ENCODE data around the gene EPDR1. TPM values are rescaled to one million over a fixed set of nuclear protein-coding genes. Genes with fewer than 3 reads are reported as not detected.

The EPDR1 gene
- total RNA-seq, 6 experiments from 2014 or later: 4.1 to 34.1 (median 13.2) TPM

GRCh38 chr7:37899712-37900247 is 20.7 kb upstream of the EPDR1 start:
- Histone ChIP-seq H3K9me3 (no peaks in the 10 kb centered on the region), H3K27ac (no peak overlapping the region), H3K4me1 (peaks cover 0 to 15% (median 7%) of the 10 kb centered on the region in 4 donors), H3K27me3 (no peaks in the 10 kb centered on the region), H3K36me3 (no peaks in the 10 kb centered on the region), H3K4me3 (no peak overlapping the region)
- 62% methylated on average over 3 of the region's 3 CpGs for WGBS (ENCODE audit: insufficient coverage, low coverage, low lambda C conversion rate, missing lambda C conversion rate)
- no peak for ATAC-seq
- TF ChIP-seq, protein P1, sequence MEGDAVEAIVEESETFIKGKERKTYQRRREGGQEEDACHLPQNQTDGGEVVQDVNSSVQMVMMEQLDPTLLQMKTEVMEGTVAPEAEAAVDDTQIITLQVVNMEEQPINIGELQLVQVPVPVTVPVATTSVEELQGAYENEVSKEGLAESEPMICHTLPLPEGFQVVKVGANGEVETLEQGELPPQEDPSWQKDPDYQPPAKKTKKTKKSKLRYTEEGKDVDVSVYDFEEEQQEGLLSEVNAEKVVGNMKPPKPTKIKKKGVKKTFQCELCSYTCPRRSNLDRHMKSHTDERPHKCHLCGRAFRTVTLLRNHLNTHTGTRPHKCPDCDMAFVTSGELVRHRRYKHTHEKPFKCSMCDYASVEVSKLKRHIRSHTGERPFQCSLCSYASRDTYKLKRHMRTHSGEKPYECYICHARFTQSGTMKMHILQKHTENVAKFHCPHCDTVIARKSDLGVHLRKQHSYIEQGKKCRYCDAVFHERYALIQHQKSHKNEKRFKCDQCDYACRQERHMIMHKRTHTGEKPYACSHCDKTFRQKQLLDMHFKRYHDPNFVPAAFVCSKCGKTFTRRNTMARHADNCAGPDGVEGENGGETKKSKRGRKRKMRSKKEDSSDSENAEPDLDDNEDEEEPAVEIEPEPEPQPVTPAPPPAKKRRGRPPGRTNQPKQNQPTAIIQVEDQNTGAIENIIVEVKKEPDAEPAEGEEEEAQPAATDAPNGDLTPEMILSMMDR (IDR thresholded peaks at IDR 0.05): no peak
- no peak for TF ChIP-seq POLR2A (IDR thresholded peaks at IDR 0.05)
- DNase-seq: no peak
- intact Hi-C loops (cut with DNase I): loop anchor here in 1 of 2 donors (10.0 kb wide), 1 partner anchor 325 kb away; no protein-coding TSS in a partner anchor

GRCh38 chr7:37901236-37901827 is 19.1 kb upstream of the EPDR1 start:
- H3K36me3 ChIP-seq: no peaks in the 10 kb centered on the region
- ATAC-seq (peak; percentile 71 to 79 (median 78)), DNase-seq (no peak)
- 11% methylated on average over 6 of the region's 6 CpGs for WGBS (ENCODE audit: insufficient coverage, low coverage, low lambda C conversion rate, missing lambda C conversion rate)
- H3K9me3 ChIP-seq: no peaks in the 10 kb centered on the region
- intact Hi-C loops (cut with DNase I): no loop called here
- H3K4me3 ChIP-seq: no peak overlapping the region
- peaks cover 0 to 15% (median 7%) of the 10 kb centered on the region in 4 donors for H3K4me1 ChIP-seq
- H3K27me3 ChIP-seq: no peaks in the 10 kb centered on the region
- TF ChIP-seq, protein P1 (IDR thresholded peaks at IDR 0.05): peak; percentile 50 to 66 (median 58)
- no peak for TF ChIP-seq POLR2A (IDR thresholded peaks at IDR 0.05)
- no peak overlapping the region for H3K27ac ChIP-seq

- WGBS (ENCODE audit: insufficient coverage, low coverage, low lambda C conversion rate, missing lambda C conversion rate): 33% methylated on average over 2 of the region's 2 CpGs
- intact Hi-C loops (cut with DNase I): no loop called here
- H3K36me3 ChIP-seq: no peaks in the 10 kb centered on the region
- ATAC-seq (peak; percentile 89 to 92 (median 91)), DNase-seq (no peak)
- no peaks in the 10 kb centered on the region for H3K27me3 ChIP-seq
- TF ChIP-seq POLR2A (IDR thresholded peaks at IDR 0.05): no peak
- TF ChIP-seq, protein P1 (IDR thresholded peaks at IDR 0.05): no peak
- no peak overlapping the region for H3K4me3 ChIP-seq
- H3K4me1 ChIP-seq: peaks cover 0 to 15% (median 7%) of the 10 kb centered on the region in 4 donors
- H3K27ac ChIP-seq: no peak overlapping the region
- H3K9me3 ChIP-seq: no peaks in the 10 kb centered on the region
These were observed 18.4 kb upstream of the EPDR1 start for GRCh38 chr7:37901890-37902524.

GRCh38 chr7:37908221-37908788 is 12.1 kb upstream of the EPDR1 start:
- H3K27ac ChIP-seq: no peak overlapping the region
- no peak overlapping the region for H3K4me3 ChIP-seq
- TF ChIP-seq, protein P1 (IDR thresholded peaks at IDR 0.05): no peak
- TF ChIP-seq POLR2A (IDR thresholded peaks at IDR 0.05): no peak
- H3K4me1 ChIP-seq: no peaks in the 10 kb centered on the region
- WGBS (ENCODE audit: insufficient coverage, low coverage, low lambda C conversion rate, missing lambda C conversion rate): 84% methylated on average over 1 of the region's 1 CpG
- H3K27me3 ChIP-seq: no peaks in the 10 kb centered on the region
- no peaks in the 10 kb centered on the region for H3K36me3 ChIP-seq
- intact Hi-C loops (cut with DNase I): no loop called here
- DNase-seq (no peak), ATAC-seq (no peak)
- H3K9me3 ChIP-seq: no peaks in the 10 kb centered on the region
